HG03045 (cell line): ENCODE data around the gene RPH3AL.
"Not testable (repeated sequence)": the region's sequence is repeated elsewhere in the genome, so short reads cannot be mapped to it uniquely, and the experiment has no call there.

Experiments used
- ATAC-seq: cut with Tn5 transposase; IDR thresholded peaks from one replicate; pipeline ENCODE4 v1.9.1; 2021; ENCODE audit warnings: mild to moderate bottlenecking, moderate library complexity; ENCODE audit not compliant: unreplicated experiment

Gene RPH3AL

GRCh38 chr17:320809-321385 is 31.7 kb downstream of the RPH3AL start:
- no peak for ATAC-seq

- ATAC-seq = no peak
Measured at GRCh38 chr17:320139-320538, 32.5 kb downstream of the RPH3AL start.

DNA sequence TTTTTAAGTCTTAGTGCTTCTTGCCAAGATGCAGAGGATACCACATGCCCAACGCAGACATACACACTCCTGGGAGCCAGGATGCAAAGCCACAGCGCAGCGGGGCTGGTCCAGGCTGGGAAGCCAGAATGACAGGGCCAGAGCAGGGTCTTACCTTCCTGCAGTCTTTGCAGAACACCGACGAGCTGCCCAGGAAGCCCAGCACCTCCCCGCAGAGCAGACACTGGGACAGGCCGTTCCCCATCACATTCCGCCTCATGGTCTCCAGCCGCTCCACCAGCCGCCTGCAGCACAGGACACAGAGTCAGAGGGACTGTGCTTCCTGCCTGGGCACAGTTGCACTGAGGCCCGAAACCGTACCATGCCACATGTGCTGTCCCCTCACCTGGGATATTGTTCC is 33.3 kb downstream of the RPH3AL start:
- no peak for ATAC-seq

GRCh38 chr17:317070-317469 is 35.5 kb downstream of the RPH3AL start:
- not testable (repeated sequence) for ATAC-seq

- not testable (repeated sequence) for ATAC-seq
Measured at GRCh38 chr17:315399-315798, 37.2 kb downstream of the RPH3AL start.

- not testable (repeated sequence) for ATAC-seq
Measured at GRCh38 chr17:314614-314944, 38.0 kb downstream of the RPH3AL start.

DNA sequence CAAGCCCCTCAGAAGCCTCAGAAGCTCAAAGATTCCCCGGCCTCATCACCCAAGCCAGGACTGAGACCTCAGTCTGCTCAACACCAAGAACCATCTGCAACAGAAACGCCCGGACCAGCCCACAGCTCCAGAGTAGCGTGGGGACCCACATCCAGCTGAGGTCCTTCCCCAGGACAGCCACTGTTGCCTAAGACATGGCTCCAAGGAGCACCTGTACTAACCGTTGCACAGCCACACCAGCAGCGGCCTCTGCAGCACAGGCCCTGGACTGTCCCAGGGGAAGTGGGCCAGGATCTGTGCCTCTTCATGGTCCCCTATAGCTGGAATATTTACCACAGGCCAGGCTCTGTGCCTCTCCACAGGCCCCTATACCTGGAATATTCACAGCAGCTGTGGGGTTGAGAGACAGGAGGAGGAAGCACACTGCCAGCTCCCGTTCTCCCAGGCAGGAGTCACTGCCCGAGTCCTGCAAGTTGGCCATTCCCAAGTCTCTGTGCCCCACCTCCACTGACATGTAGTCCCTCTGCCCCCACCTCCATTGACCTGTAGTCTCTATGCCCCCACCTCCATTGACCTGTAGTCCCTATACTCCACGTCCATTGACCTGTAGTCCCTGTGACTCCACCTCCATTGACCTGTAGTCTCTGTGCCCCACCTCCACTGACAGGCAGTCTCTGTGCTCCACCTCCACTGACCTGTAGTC is 38.5 kb downstream of the RPH3AL start:
- no peak for ATAC-seq

GRCh38 chr17:313231-313630 is 39.4 kb downstream of the RPH3AL start:
- no peak for ATAC-seq

GRCh38 chr17:312476-313148 is 40.0 kb downstream of the RPH3AL start:
- ATAC-seq = no peak

DNA sequence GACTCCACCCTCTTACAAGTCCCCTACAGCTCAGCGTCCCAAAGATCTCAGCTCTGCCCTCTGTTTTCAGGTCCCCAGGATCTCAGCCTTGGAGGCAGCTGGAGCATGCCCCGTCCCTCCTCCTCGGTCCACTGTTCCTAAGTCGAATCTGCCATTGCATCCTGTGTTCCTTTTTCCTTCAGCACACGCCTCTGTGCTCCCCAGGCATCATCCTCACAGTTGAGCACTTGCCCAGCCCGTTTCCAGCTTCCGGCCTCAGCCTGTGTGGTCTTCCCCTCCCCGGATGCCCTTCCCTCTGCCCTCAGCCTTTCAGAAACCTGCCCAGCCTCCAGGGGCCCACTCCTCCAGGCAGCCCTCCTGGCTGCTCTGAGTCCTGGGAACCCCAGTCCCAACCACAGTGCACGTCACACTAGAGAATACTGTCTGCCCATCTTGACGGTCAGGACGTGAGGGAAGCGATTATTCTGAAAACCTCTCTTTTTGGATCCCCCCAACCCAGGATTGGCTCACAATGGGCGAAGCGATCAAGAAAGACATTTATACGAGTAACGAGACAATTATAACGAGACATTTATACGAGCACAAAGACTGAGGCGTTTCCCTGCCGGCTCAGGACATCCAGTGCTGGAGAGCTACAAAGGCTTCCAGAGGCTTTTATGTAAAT is 41.4 kb downstream of the RPH3AL start:
- no peak for ATAC-seq

DNA sequence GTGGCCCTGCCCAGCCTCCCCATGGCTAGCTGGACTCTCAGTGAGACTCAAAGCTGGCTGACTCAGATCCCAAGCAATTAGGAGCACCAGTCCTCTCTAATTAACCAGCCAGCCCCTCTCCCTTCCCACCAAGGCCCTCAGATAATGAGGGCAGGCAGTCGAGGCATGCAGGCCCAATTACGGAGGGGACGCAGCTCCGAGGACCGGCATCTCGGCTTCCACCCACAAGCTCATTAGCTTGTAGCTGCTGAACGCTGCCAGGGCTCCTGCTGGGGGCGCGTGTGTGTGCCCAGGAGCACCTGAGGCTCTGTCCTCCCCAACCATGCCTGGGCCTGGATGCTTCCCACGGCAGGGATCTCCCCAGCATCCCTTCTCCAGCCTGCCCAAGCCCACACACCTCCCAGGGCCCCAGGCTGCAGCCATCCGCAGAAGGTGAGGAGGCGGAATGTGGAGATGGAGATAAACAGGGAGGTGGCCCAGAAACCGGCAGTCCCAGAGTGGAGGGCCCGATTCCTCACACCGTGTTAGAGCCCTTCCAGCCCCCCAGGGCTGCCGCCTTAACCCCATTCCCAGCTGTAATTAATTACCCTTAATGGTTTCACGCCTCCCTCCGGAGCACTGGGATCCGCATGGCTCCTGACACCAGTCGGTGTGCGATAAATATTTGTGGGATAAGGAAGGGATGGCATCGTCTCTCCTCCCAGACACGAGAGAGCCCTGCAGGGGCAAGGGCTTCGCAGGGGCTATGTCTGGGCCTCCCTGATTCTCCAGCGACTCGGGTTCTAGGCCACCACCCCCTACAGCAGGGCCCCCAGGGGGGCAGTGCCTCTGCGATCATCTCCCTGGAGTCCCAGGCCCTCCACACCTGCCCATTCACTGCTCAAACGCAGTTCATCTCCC is 42.2 kb downstream of the RPH3AL start:
- no peak for ATAC-seq

- ATAC-seq = no peak
Measured at GRCh38 chr17:309361-309888, 43.2 kb downstream of the RPH3AL start.

- ATAC-seq = no peak
Measured at GRCh38 chr17:307741-308507, 44.7 kb downstream of the RPH3AL start.

GRCh38 chr17:307295-307691 is 45.3 kb downstream of the RPH3AL start:
- no peak for ATAC-seq

- ATAC-seq = no peak
Measured at GRCh38 chr17:306536-307294, 45.9 kb downstream of the RPH3AL start.

GRCh38 chr17:306116-306515 is 46.5 kb downstream of the RPH3AL start:
- ATAC-seq = no peak

DNA sequence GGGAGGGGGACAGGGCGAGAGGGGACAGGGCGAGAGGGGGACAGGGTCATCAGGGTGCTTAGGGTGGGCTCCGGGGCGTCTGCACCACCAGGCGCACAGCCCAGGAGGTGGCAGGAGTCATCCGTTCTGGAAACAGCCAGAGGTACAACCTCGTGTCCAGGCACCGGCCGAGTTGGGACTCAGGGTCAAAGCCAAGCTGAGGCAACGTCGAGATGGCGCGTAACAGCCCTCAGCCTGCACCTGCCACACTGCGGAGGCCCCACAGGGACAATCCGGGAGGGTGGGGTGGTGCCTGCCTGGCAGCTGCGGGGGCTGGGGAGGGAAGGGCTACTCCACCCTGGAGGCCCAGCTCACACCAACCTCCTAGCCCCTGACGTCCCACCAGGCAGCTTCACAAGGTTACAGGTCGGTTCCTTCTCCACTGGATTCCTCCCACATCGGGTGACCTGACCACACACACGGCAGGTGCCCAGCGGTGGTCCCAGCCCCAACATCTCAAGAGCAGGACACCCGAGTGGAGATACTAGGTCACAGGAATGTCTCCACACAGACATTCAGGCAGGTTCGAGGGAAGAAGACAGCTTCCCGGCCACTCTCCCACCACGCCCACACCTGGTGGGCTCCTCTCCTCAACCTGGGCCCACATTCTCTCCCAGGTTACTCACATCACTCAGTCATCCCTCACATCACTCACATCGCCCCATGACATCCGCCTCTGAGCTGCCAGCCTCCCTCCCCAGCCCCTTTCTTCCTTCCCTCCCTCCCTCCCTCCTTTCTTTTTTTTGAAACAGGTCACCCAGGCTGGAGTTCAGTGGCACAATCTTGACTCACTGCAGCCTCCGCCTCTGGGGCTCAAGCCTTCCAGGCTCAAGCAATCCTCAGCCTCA is 47.3 kb downstream of the RPH3AL start:
- no peak for ATAC-seq

- ATAC-seq = no peak
Measured at GRCh38 chr17:304461-304860, 48.1 kb downstream of the RPH3AL start.
